CD4-positive, alpha-beta memory T cell (primary cell): ENCODE measurements around the gene FXYD3. TPM values are rescaled to one million over a fixed set of nuclear protein-coding genes. Genes with fewer than 3 reads are reported as not detected.
"Not testable (repeated sequence)": the region's sequence is repeated elsewhere in the genome, so short reads cannot be mapped to it uniquely, and the experiment has no call there.

Source experiments
- CTCF ChIA-PET: fragments of 350-600 bp; sonication (Branson Sonifier 250); formaldehyde crosslinking; loops from one replicate; lab custom pipeline; 2021; ENCODE audit warnings: inconsistent platforms; ENCODE audit not compliant: partially characterized antibody; lab: Charles Lee
- POLR2A ChIA-PET: fragments of 350-600 bp; sonication (Branson Sonifier 250); formaldehyde crosslinking; loops from one replicate; lab custom pipeline; 2021; ENCODE audit not compliant: partially characterized antibody; lab: Charles Lee
- DNase-seq, 5 donors: peaks; one replicate each; pipeline versions ENCODE4 v3.0.0 to v3.0.0-alpha.2; 2020 to 2022; ENCODE audit warnings: mixed read lengths in 1 of 5
- H3K27ac ChIP-seq: one replicate; pipeline ENCODE4 v1.7.0; 2013; ENCODE audit warnings: low read depth, low read length
- H3K27me3 ChIP-seq: 2 replicates; pipeline ENCODE4 v1.7.0; 2013; ENCODE audit warnings: mild to moderate bottlenecking, low read length, moderate library complexity; ENCODE audit not compliant: insufficient read depth
- H3K36me3 ChIP-seq: 2 replicates; pipeline ENCODE4 v1.7.0; 2013; ENCODE audit warnings: mild to moderate bottlenecking, low read length, moderate library complexity; ENCODE audit not compliant: insufficient read depth
- H3K4me1 ChIP-seq: 2 replicates; pipeline ENCODE4 v1.7.0; 2013; ENCODE audit warnings: mild to moderate bottlenecking, low read length, moderate library complexity; ENCODE audit not compliant: insufficient read depth
- H3K4me3 ChIP-seq, 2 donors: one replicate each; pipeline ENCODE4 v1.7.0; 2013; ENCODE audit warnings: low read length in 2 of 2, mild to moderate bottlenecking in 1 of 2
- H3K9me3 ChIP-seq, 2 donors: one replicate each; pipeline ENCODE4 v1.7.0; 2013; ENCODE audit warnings: low read length in 2 of 2, control low read depth in 1 of 2; ENCODE audit not compliant: control insufficient read depth in 1 of 2
- H3K27ac Mint-ChIP-seq, 7 donors: one replicate each; pipeline ENCODE4 v1.8.0; 2020 to 2021; ENCODE audit warnings: mixed read lengths in 7 of 7, mild to moderate bottlenecking in 6 of 7, inconsistent platforms in 3 of 7, moderate library complexity in 3 of 7
- H3K27me3 Mint-ChIP-seq, 2 donors: one replicate each; pipeline ENCODE4 v1.8.0; 2020 to 2021; ENCODE audit warnings: mixed read lengths in 2 of 2
- H3K36me3 Mint-ChIP-seq, 2 donors: one replicate each; pipeline ENCODE4 v1.8.0; 2020 to 2021; ENCODE audit warnings: mixed read lengths in 2 of 2, inconsistent platforms in 1 of 2, mild to moderate bottlenecking in 1 of 2
- H3K4me1 Mint-ChIP-seq, 4 donors: one replicate each; pipeline ENCODE4 v1.8.0; 2020 to 2021; ENCODE audit warnings: mixed read lengths in 4 of 4, mild to moderate bottlenecking in 1 of 4
- H3K4me3 Mint-ChIP-seq, 8 donors: one replicate each; pipeline ENCODE4 v1.8.0; 2020 to 2021; ENCODE audit warnings: mixed read lengths in 8 of 8, mild to moderate bottlenecking in 7 of 8, moderate library complexity in 6 of 8, inconsistent platforms in 3 of 8
- H3K9me3 Mint-ChIP-seq, 8 donors: one replicate each; pipeline ENCODE4 v1.8.0; 2020 to 2021; ENCODE audit warnings: mixed read lengths in 8 of 8, mild to moderate bottlenecking in 5 of 8, inconsistent platforms in 3 of 8, moderate library complexity in 1 of 8
- intact Hi-C: fragments of 100-400 bp; cut with micrococcal nuclease; formaldehyde crosslinking; loops from one replicate; pipeline ENCODE4 v1.15.1; 2023
- polyA plus RNA-seq, 2 donors: library from polyadenylated mRNA; unstranded; fragments of 300-500 nt; fragmentation: Illumina TruSeq; gene quantifications; one replicate each; pipeline ENCODE4 v1.2.3, GENCODE V29; 2021
- total RNA-seq, 2 experiments: library from RNA; stranded (reverse); gene quantifications; one replicate each; pipeline ENCODE4 v1.2.3, GENCODE V29; 2021

Gene FXYD3
- total and polyA plus RNA-seq, 4 experiments from 2014 or later: not detected

DNA sequence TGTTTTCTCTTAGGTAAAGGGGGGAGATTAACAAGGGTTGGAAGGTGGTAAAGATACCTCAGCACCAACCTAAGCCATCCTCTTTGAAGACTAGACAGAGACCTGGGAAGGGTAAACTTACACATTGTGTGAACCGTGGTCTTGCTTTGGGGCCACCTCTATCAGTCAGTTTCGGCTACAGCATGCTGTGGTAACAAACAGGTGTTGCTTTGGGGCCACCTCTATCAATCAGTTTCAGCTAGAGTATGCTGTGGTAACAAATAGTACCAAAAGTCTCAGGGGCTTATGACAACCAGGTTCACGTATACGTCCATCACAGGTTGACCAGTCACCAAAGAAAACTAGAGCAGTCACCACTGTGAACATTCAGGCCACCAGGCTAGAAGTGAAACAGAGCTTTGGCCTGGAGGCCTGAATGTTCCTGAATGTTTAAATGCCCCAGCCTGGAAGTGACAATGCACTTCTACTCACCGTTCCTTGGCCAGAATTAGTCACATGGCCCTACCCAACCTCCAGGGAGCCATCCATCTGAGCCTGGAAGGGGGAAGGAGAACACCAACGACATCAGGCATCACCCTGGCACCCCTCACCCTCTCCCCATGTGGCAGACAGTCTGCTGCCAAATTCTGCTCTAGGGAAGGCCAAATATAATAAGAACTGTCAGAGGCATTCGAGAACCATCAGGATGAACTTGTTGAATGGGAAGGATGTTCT lies 31.3 kb downstream of the FXYD3 start:
- DNase-seq: no peak
- H3K9me3 Mint-ChIP-seq: no peaks in the 10 kb centered on the region
- intact Hi-C loops: loop anchor here (10.0 kb wide), 1 partner anchor 198 kb away; the partner anchor contains the start of gene FFAR1
- no peaks in the 10 kb centered on the region for H3K27me3 Mint-ChIP-seq
- ChIA-PET CTCF (interaction anchor here (1.1 kb wide), 1 partner anchor 13 kb away, joined by 3 read pairs; no protein-coding TSS in a partner anchor), POLR2A (interaction anchor here (6.8 kb wide), 1 partner anchor 67 kb away, joined by 112 read pairs; no protein-coding TSS in a partner anchor)
- H3K36me3 Mint-ChIP-seq: no peaks in the 10 kb centered on the region
- peaks cover 33% of the 10 kb centered on the region for H3K4me1 ChIP-seq
- H3K4me3 ChIP-seq: no peak overlapping the region
- no peaks in the 10 kb centered on the region for H3K27me3 ChIP-seq
- peaks cover 19 to 39% (median 28%) of the 10 kb centered on the region in 4 donors for H3K4me1 Mint-ChIP-seq
- peak overlapping the region in 5 of 7 donors; percentile 15 to 88 (median 66) for H3K27ac Mint-ChIP-seq
- H3K9me3 ChIP-seq: no peaks in the 10 kb centered on the region
- no peak overlapping the region for H3K4me3 Mint-ChIP-seq
- no peaks in the 10 kb centered on the region for H3K36me3 ChIP-seq
- no peak overlapping the region for H3K27ac ChIP-seq

GRCh38 chr19:35149463-35149862 lies 33.8 kb downstream of the FXYD3 start:
- ChIA-PET CTCF (interaction anchor here (1.3 kb wide), 1 partner anchor 68 kb away, joined by 3 read pairs; no protein-coding TSS in a partner anchor), POLR2A (interaction anchor here (1.2 to 1.3 kb wide), 2 partner anchors 61 to 115 kb away, joined by 3 to 5 read pairs; no protein-coding TSS in a partner anchor)
- Histone ChIP-seq H3K9me3 (no peaks in the 10 kb centered on the region), H3K27ac (no peak overlapping the region), H3K4me1 (peaks cover 23% of the 10 kb centered on the region), H3K36me3 (no peaks in the 10 kb centered on the region), H3K27me3 (no peaks in the 10 kb centered on the region), H3K4me3 (no peak overlapping the region)
- peaks cover 0 to 2% of the 10 kb centered on the region in 2 donors for H3K36me3 Mint-ChIP-seq
- H3K27ac Mint-ChIP-seq: peak overlapping the region in 3 of 7 donors; percentile 13 to 76 (median 18)
- H3K9me3 Mint-ChIP-seq: no peaks in the 10 kb centered on the region
- intact Hi-C loops: loop anchor here (10.0 kb wide), 1 partner anchor 195 kb away; the partner anchor contains the start of gene FFAR1
- no peak overlapping the region for H3K4me3 Mint-ChIP-seq
- peaks cover 16 to 34% (median 23%) of the 10 kb centered on the region in 4 donors for H3K4me1 Mint-ChIP-seq
- no peaks in the 10 kb centered on the region for H3K27me3 Mint-ChIP-seq
- DNase-seq: no peak

GRCh38 chr19:35150445-35150844 lies 34.8 kb downstream of the FXYD3 start:
- Mint-ChIP-seq H3K27me3 (no peaks in the 10 kb centered on the region), H3K9me3 (no peaks in the 10 kb centered on the region), H3K36me3 (peaks cover 0 to 11% of the 10 kb centered on the region in 2 donors), H3K4me1 (peaks cover 7 to 34% (median 15%) of the 10 kb centered on the region in 4 donors), H3K27ac (peak overlapping the region in 6 of 7 donors; percentile 5 to 88 (median 31)), H3K4me3 (peak overlapping the region in 1 of 8 donors; percentile 30)
- Histone ChIP-seq H3K4me3 (no peak overlapping the region), H3K27ac (no peak overlapping the region), H3K27me3 (no peaks in the 10 kb centered on the region), H3K4me1 (peaks cover 14% of the 10 kb centered on the region), H3K9me3 (no peaks in the 10 kb centered on the region), H3K36me3 (no peaks in the 10 kb centered on the region)
- no peak for DNase-seq
- intact Hi-C loops: loop anchor here (1.0 to 5.0 kb wide), 2 partner anchors 22 to 38 kb away; no protein-coding TSS in a partner anchor
- POLR2A ChIA-PET: no interaction called here
- CTCF ChIA-PET: interaction anchor here (1.3 kb wide), 1 partner anchor 67 kb away, joined by 3 read pairs; no protein-coding TSS in a partner anchor

DNA sequence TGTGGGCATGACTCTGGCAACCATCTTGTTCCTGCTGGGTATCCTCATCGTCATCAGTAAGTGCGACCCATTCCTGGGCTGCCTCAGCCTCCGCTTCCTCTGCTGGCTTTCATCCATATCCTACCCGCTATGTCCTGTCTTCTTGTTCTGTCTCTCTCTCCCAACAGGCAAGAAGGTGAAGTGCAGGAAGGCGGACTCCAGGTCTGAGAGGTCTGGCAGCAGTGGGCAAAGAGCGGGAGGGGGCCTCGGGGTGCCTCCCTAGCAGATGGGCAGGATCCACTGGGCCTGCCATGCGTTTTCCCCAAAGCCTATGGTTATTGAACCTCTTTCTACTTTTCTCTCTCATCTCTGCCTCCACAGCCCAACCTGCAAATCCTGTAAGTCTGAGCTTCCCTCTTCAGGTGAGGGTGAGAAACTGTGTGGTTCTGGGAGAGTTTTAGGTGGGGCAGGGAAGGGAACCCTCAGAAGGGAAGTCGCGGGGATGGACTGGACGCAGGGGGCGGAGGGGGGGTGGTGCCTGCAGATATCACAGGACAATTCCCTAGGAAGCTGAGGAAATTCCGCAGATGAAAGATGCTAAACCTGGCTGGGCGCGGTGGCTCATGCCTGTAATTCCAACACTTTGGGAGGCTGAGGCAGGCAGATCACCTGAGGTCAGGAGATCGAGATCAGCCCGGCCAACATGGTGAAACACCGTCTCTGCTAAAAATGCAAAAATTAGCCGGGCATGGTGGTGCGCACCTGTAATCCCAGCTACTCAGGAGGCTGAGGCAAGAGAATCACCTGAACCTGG lies 35.8 kb downstream of the FXYD3 start:
- ChIA-PET CTCF (interaction anchor here (1.9 to 4.2 kb wide), 2 partner anchors 8 to 16 kb away, joined by 5 to 90 read pairs; partner anchors contain the start of gene FXYD7), POLR2A (interaction anchor here (0.7 to 7.5 kb wide), 4 partner anchors 8 to 63 kb away, joined by 3 to 126 read pairs (median 56); partner anchors contain the start of gene FXYD7)
- H3K9me3 Mint-ChIP-seq: no peaks in the 10 kb centered on the region
- H3K27ac Mint-ChIP-seq: peak overlapping the region in 2 of 7 donors; percentile 30 to 99
- Histone ChIP-seq H3K27ac (no peak overlapping the region), H3K27me3 (no peaks in the 10 kb centered on the region), H3K4me1 (peaks cover 23% of the 10 kb centered on the region), H3K9me3 (no peaks in the 10 kb centered on the region), H3K36me3 (no peaks in the 10 kb centered on the region), H3K4me3 (no peak overlapping the region)
- no peak overlapping the region for H3K4me3 Mint-ChIP-seq
- peaks cover 8 to 20% of the 10 kb centered on the region in 2 donors for H3K36me3 Mint-ChIP-seq
- intact Hi-C loops: loop anchor here (5.0 kb wide), 1 partner anchor 39 kb away; no protein-coding TSS in a partner anchor
- H3K27me3 Mint-ChIP-seq: no peaks in the 10 kb centered on the region
- H3K4me1 Mint-ChIP-seq: peaks cover 14 to 39% (median 22%) of the 10 kb centered on the region in 4 donors
- DNase-seq: no peak

GRCh38 chr19:35153129-35153522 lies 37.5 kb downstream of the FXYD3 start:
- DNase-seq, H3K9me3 ChIP-seq, H3K27me3 Mint-ChIP-seq, H3K9me3 Mint-ChIP-seq, H3K27ac ChIP-seq, H3K27me3 ChIP-seq: not testable (repeated sequence)
- peaks cover 24 to 54% (median 32%) of the 10 kb centered on the region in 4 donors for H3K4me1 Mint-ChIP-seq
- CTCF ChIA-PET: interaction anchor here (1.0 to 4.2 kb wide), 19 partner anchors 10 to 103 kb away, joined by 3 to 90 read pairs (median 6); partner anchors contain the start of gene FXYD7
- peak overlapping the region; percentile 91 to 95 for H3K4me3 ChIP-seq
- intact Hi-C loops: loop anchor here (1.0 to 5.0 kb wide), 2 partner anchors 12 to 41 kb away; no protein-coding TSS in a partner anchor
- H3K4me3 Mint-ChIP-seq: peak overlapping the region; percentile 98 to 100 (median 99)
- H3K4me1 ChIP-seq: peaks cover 40% of the 10 kb centered on the region
- POLR2A ChIA-PET: interaction anchor here (1.1 to 10.5 kb wide), 12 partner anchors 9 to 116 kb away, joined by 3 to 140 read pairs (median 16); partner anchors contain the start of genes FXYD7 and USF2
- peak overlapping the region in 6 of 7 donors; percentile 75 to 99 (median 94) for H3K27ac Mint-ChIP-seq
- peaks cover 16% of the 10 kb centered on the region for H3K36me3 ChIP-seq
- H3K36me3 Mint-ChIP-seq: peaks cover 21 to 33% of the 10 kb centered on the region in 2 donors

GRCh38 chr19:35153701-35154524 lies 38.3 kb downstream of the FXYD3 start:
- Histone ChIP-seq H3K4me3 (peak overlapping the region; percentile 91 to 95), H3K27me3 (no peaks in the 10 kb centered on the region), H3K36me3 (peaks cover 23% of the 10 kb centered on the region), H3K27ac (peak overlapping the region; percentile 91), H3K9me3 (no peaks in the 10 kb centered on the region), H3K4me1 (peaks cover 47% of the 10 kb centered on the region)
- DNase-seq: peak; percentile 67 to 76 (median 72)
- peak overlapping the region; percentile 98 to 100 (median 99) for H3K4me3 Mint-ChIP-seq
- peak overlapping the region; percentile 98 to 99 (median 99) for H3K27ac Mint-ChIP-seq
- H3K9me3 Mint-ChIP-seq: no peaks in the 10 kb centered on the region
- intact Hi-C loops: loop anchor here (1.0 to 5.0 kb wide), 3 partner anchors 13 to 57 kb away; no protein-coding TSS in a partner anchor
- no peaks in the 10 kb centered on the region for H3K27me3 Mint-ChIP-seq
- H3K4me1 Mint-ChIP-seq: peaks cover 29 to 61% (median 39%) of the 10 kb centered on the region in 4 donors
- POLR2A ChIA-PET: interaction anchor here (0.7 to 10.5 kb wide), 18 partner anchors 8 to 115 kb away, joined by 3 to 140 read pairs (median 7); partner anchors contain the start of genes FXYD7 and USF2
- CTCF ChIA-PET: interaction anchor here (0.7 to 4.2 kb wide), 25 partner anchors 9 to 110 kb away, joined by 3 to 90 read pairs (median 6); partner anchors contain the start of genes FXYD7 and LGI4
- peaks cover 29 to 41% of the 10 kb centered on the region in 2 donors for H3K36me3 Mint-ChIP-seq
